ENCODE results near the gene KMT2C. TPM values are rescaled to one million over a fixed set of nuclear protein-coding genes. Genes with fewer than 3 reads are reported as not detected.
"Not testable (repeated sequence)": the region's sequence is repeated elsewhere in the genome, so short reads cannot be mapped to it uniquely, and the experiment has no call there.

Gene KMT2C
- total RNA-seq, 1 experiment from 2014 or later = 54.3 TPM

DNA sequence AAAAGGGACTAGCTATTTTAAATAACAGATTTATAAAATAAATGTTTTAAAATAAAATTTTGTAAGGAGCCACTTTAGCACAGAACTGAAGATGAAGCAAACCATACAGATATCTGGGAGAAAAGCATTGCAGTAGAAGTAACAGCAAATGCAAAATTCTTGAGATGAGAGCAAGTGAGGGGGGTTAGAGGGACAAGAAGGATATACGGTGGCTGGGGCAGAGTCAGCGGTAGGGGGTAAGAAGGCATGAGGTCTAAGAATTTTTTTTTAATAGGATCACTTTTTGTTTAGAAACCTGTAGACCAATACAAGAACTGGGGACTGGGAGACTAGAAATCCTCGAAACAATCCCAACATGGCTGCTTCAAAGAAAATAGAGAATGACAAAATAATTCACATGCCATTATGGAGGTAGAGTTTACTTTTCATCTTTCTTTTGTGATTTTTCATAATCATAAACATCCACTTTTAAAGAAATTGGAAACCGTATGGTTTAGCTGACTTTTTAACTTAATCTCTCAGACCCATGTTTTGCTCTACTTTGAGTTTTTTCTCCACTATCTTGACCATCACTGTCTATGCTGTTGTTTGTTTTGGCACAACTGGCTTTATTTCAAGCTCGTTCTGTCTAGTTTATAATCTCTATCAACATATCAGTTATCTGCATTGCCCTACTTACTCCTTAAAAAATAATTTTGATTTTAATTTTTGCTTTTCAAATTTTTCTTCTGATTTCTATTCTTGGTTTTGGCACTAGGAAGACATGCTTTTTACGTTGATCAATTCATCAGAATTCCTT, 73.5 kb downstream of the KMT2C start:
- Histone ChIP-seq H3K36me3 (ENCODE audit: low read depth) (no peaks in the 10 kb centered on the region), H3K4me2 (no peak overlapping the region), H3K4me1 (replicated peaks; ENCODE audit: insufficient read depth) (no peaks in the 10 kb centered on the region), H4K20me1 (ENCODE audit: insufficient read depth) (peaks cover 21% of the 10 kb centered on the region; the same call in 1 of the 2 replicates), H3K9me2 (ENCODE audit: insufficient read depth) (no peaks in the 10 kb centered on the region), H3K79me2 (ENCODE audit: low read depth) (peaks cover 70% of the 10 kb centered on the region), H3K27ac (no peak overlapping the region), H2AFZ (no peak overlapping the region), H3F3A (ENCODE audit: insufficient read depth, low read depth) (no peaks in the 10 kb centered on the region), H3K27me3 (ENCODE audit: insufficient read depth, low read depth) (no peaks in the 10 kb centered on the region), H3K9me3 (ENCODE audit: insufficient read depth, low read depth) (no peaks in the 10 kb centered on the region), H3K4me3 (no peak overlapping the region)
- POLR2A ChIA-PET (ENCODE audit: unreplicated experiment) = no interaction called here
- no peak for DNase-seq
- CTCF ChIA-PET = no interaction called here
- intact Hi-C loops (cut with micrococcal nuclease; ENCODE audit: unreplicated experiment) = no loop called here
- BruUV-seq (replicated peaks) = no TSS peak
- TF ChIP-seq, protein P1, sequence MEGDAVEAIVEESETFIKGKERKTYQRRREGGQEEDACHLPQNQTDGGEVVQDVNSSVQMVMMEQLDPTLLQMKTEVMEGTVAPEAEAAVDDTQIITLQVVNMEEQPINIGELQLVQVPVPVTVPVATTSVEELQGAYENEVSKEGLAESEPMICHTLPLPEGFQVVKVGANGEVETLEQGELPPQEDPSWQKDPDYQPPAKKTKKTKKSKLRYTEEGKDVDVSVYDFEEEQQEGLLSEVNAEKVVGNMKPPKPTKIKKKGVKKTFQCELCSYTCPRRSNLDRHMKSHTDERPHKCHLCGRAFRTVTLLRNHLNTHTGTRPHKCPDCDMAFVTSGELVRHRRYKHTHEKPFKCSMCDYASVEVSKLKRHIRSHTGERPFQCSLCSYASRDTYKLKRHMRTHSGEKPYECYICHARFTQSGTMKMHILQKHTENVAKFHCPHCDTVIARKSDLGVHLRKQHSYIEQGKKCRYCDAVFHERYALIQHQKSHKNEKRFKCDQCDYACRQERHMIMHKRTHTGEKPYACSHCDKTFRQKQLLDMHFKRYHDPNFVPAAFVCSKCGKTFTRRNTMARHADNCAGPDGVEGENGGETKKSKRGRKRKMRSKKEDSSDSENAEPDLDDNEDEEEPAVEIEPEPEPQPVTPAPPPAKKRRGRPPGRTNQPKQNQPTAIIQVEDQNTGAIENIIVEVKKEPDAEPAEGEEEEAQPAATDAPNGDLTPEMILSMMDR (conservative IDR thresholded peaks at IDR 0.05) = no peak
- no peak for TF ChIP-seq EZH2 (IDR thresholded peaks at IDR 0.05; ENCODE audit: low read depth)

DNA sequence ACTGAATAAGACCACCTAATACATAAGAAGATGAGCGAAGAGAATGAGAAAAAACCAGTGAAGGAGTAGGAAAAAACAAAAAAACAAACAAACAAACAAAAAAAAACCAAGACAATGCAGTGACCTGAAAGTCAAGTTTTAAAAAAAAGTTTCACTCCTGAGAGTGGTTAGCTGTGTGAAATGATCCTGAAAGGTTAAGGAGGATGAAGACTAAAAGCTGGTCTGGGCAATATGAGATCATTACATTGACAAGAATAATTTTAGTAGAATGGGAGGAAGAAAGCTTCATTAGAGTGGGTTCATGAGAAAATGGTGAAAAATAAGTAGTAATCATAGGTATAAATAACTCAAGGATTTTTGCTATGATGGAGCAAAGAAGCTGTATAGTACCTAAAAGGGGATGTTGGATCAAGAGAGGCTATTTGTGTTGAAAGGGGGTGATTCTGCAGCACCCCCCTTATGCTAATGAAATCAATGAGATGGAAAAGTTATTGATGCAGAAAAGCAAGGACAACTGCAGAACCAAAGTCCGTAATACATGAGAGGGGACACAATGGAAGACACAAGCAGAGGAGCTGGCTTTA, 80.2 kb downstream of the KMT2C start:
- Histone ChIP-seq H3K4me2 (no peak overlapping the region), H3K9me2 (ENCODE audit: insufficient read depth) (no peaks in the 10 kb centered on the region), H4K20me1 (ENCODE audit: insufficient read depth) (no peaks in the 10 kb centered on the region), H2AFZ (no peak overlapping the region), H3K9me3 (ENCODE audit: insufficient read depth, low read depth) (no peaks in the 10 kb centered on the region), H3F3A (ENCODE audit: insufficient read depth, low read depth) (no peaks in the 10 kb centered on the region), H3K27me3 (ENCODE audit: insufficient read depth, low read depth) (no peaks in the 10 kb centered on the region), H3K4me1 (replicated peaks; ENCODE audit: insufficient read depth) (no peaks in the 10 kb centered on the region), H3K79me2 (ENCODE audit: low read depth) (peaks cover 17% of the 10 kb centered on the region), H3K27ac (no peak overlapping the region), H3K4me3 (no peak overlapping the region), H3K36me3 (ENCODE audit: low read depth) (0 out of 2 replicates have a peak, but pooled peaks cover 8% of the 10 kb centered on the region)
- POLR2A ChIA-PET (ENCODE audit: unreplicated experiment) = no interaction called here
- intact Hi-C loops (cut with micrococcal nuclease; ENCODE audit: unreplicated experiment) = no loop called here
- TF ChIP-seq EZH2 (IDR thresholded peaks at IDR 0.05; ENCODE audit: low read depth) = no peak
- TF ChIP-seq, protein P1 (conservative IDR thresholded peaks at IDR 0.05) = no peak
- CTCF ChIA-PET = no interaction called here
- DNase-seq = no peak
- no TSS peak for BruUV-seq (replicated peaks)

DNA sequence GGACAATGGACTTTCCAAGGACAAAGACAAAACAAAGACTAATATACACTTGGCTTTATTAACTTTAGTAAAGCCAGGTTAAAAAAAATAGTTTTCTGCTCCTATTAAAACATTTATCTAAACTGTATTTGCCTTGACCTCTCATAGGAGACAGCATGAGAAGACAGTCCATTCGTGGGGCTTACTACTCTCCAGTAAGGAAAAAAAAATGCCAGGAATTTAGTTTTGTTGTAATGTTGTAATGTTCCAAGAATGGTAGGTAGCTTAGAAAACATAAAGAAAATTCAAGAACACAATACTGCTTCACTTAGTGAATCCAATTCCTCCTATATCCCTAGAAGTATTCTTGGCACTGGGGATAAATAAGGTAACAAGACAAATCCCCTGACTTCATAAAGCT, 81.7 kb downstream of the KMT2C start:
- DNase-seq = no peak
- Histone ChIP-seq H3K4me2 (no peak overlapping the region), H4K20me1 (ENCODE audit: insufficient read depth) (no peaks in the 10 kb centered on the region), H3K79me2 (ENCODE audit: low read depth) (peaks cover 4% of the 10 kb centered on the region; the same call in 1 of the 2 replicates), H2AFZ (no peak overlapping the region), H3F3A (ENCODE audit: insufficient read depth, low read depth) (no peaks in the 10 kb centered on the region; the same call in 1 of the 2 replicates), H3K27me3 (ENCODE audit: insufficient read depth, low read depth) (no peaks in the 10 kb centered on the region), H3K9me3 (ENCODE audit: insufficient read depth, low read depth) (no peaks in the 10 kb centered on the region), H3K4me1 (replicated peaks; ENCODE audit: insufficient read depth) (no peaks in the 10 kb centered on the region), H3K36me3 (ENCODE audit: low read depth) (0 out of 2 replicates have a peak, but pooled peaks cover 8% of the 10 kb centered on the region), H3K9me2 (ENCODE audit: insufficient read depth) (no peaks in the 10 kb centered on the region), H3K27ac (no peak overlapping the region), H3K4me3 (no peak overlapping the region)
- TF ChIP-seq EZH2 (IDR thresholded peaks at IDR 0.05; ENCODE audit: low read depth) = no peak
- TF ChIP-seq, protein P1 (conservative IDR thresholded peaks at IDR 0.05) = no peak
- CTCF ChIA-PET = no interaction called here
- POLR2A ChIA-PET (ENCODE audit: unreplicated experiment) = no interaction called here
- intact Hi-C loops (cut with micrococcal nuclease; ENCODE audit: unreplicated experiment) = no loop called here
- no TSS peak for BruUV-seq (replicated peaks)

DNA sequence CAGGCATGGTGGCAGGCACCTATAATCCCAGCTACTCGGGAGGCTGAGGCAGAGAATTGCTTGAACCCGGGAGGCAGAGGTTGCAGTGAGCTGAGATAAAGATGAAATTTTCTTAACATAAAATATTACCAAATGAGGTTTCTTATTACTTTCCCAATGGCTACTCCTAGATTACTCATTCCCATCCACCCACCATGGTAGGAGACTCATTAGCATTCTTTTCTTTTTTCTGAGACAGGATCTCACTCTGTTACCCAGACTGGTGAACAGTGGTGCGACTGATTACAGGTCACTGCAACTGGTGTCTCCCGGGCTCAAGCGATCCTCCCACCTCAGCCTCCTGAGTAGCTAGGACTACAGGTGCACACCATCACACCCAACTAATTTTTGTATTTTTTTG, 82.5 kb downstream of the KMT2C start:
- H3F3A ChIP-seq (ENCODE audit: insufficient read depth, low read depth); H3K9me2 ChIP-seq (ENCODE audit: insufficient read depth); H3K4me3 ChIP-seq; H3K9me3 ChIP-seq (ENCODE audit: insufficient read depth, low read depth); CTCF ChIA-PET; DNase-seq; H4K20me1 ChIP-seq (ENCODE audit: insufficient read depth); H3K79me2 ChIP-seq (ENCODE audit: low read depth); intact Hi-C loops (cut with micrococcal nuclease; ENCODE audit: unreplicated experiment); H3K36me3 ChIP-seq (ENCODE audit: low read depth); POLR2A ChIA-PET (ENCODE audit: unreplicated experiment); H3K27ac ChIP-seq; H3K27me3 ChIP-seq (ENCODE audit: insufficient read depth, low read depth); BruUV-seq (replicated peaks); H3K4me1 ChIP-seq (replicated peaks; ENCODE audit: insufficient read depth); H2AFZ ChIP-seq; H3K4me2 ChIP-seq: not testable (repeated sequence)

DNA sequence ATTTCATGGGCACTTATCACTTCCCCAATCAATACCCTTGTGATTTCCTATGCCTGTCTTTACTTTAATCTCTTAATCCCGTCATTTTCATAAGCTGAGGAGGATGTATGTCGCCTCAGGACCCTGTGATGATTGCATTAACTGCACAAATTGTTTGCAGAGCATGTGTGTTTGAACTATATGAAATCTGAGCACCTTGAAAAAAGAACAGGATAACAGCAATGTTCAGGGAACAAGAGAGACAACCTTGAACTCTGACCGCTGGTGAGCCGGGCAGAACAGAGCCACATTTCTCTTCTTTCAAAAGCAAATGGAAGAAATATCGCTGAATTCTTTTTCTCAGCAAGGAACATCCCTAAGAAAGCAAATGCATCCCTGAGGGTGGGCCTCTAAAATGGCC, 84.1 kb downstream of the KMT2C start:
- H2AFZ ChIP-seq; H3K79me2 ChIP-seq (ENCODE audit: low read depth); H3K4me2 ChIP-seq; H3K9me2 ChIP-seq (ENCODE audit: insufficient read depth); POLR2A ChIA-PET (ENCODE audit: unreplicated experiment); DNase-seq; BruUV-seq (replicated peaks); H3K36me3 ChIP-seq (ENCODE audit: low read depth); H3K4me3 ChIP-seq; H3K4me1 ChIP-seq (replicated peaks; ENCODE audit: insufficient read depth); H3K27me3 ChIP-seq (ENCODE audit: insufficient read depth, low read depth); H3F3A ChIP-seq (ENCODE audit: insufficient read depth, low read depth); H4K20me1 ChIP-seq (ENCODE audit: insufficient read depth); CTCF ChIA-PET; H3K27ac ChIP-seq; intact Hi-C loops (cut with micrococcal nuclease; ENCODE audit: unreplicated experiment); H3K9me3 ChIP-seq (ENCODE audit: insufficient read depth, low read depth): not testable (repeated sequence)
